ENCODE results near the gene FOXD2.
A peak's percentile ranks its signal among the peaks of the same experiment; 100 is the strongest.

The FOXD2 gene

GRCh38 chr1:47437447-47438164 is at the start of gene FOXD2:
TSS of gene FOXD2 (plus strand) at chr1:47438044. CDS start at chr1:47438136, 92 bp downstream.
- DNase-seq (ENCODE audit: low spot score in 2 of 2) (peak; percentile 95 to 99), ATAC-seq (ENCODE audit: low read depth) (peak; percentile 85)
- H3K36me3 Mint-ChIP-seq: no peaks in the 10 kb centered on the region
- no peak within 1 kb of the TSS for H3K27ac Mint-ChIP-seq
- peaks cover 7% of the 10 kb centered on the region for H3K27me3 Mint-ChIP-seq
- peak within 1 kb of the TSS; percentile 89 for H3K4me3 Mint-ChIP-seq
- H3K4me1 Mint-ChIP-seq: peaks cover 21% of the 10 kb centered on the region
- H3K9me3 Mint-ChIP-seq: no peaks in the 10 kb centered on the region

- ATAC-seq (ENCODE audit: low read depth): no peak
- peaks cover 2% of the 10 kb centered on the region for H3K36me3 Mint-ChIP-seq
- H3K9me3 Mint-ChIP-seq: no peaks in the 10 kb centered on the region
- H3K27ac Mint-ChIP-seq: no peak overlapping the region
- peaks cover 5% of the 10 kb centered on the region for H3K27me3 Mint-ChIP-seq
- peaks cover 6% of the 10 kb centered on the region for H3K4me1 Mint-ChIP-seq
- no peak overlapping the region for H3K4me3 Mint-ChIP-seq
- peak; percentile 16 to 22 for DNase-seq (ENCODE audit: low spot score in 2 of 2)
Observed at GRCh38 chr1:47388891-47389238, 49.0 kb upstream of the FOXD2 start.

GRCh38 chr1:47389731-47390130 is 48.1 kb upstream of the FOXD2 start:
- Mint-ChIP-seq H3K4me1 (peaks cover 6% of the 10 kb centered on the region), H3K4me3 (no peak overlapping the region), H3K36me3 (peaks cover 2% of the 10 kb centered on the region), H3K27ac (no peak overlapping the region), H3K27me3 (peaks cover 7% of the 10 kb centered on the region), H3K9me3 (no peaks in the 10 kb centered on the region)
- DNase-seq (ENCODE audit: low spot score in 2 of 2) (no peak), ATAC-seq (ENCODE audit: low read depth) (no peak)

GRCh38 chr1:47390843-47391242 is 47.0 kb upstream of the FOXD2 start:
- DNase-seq (ENCODE audit: low spot score in 2 of 2) (no peak), ATAC-seq (ENCODE audit: low read depth) (no peak)
- Mint-ChIP-seq H3K9me3 (no peaks in the 10 kb centered on the region), H3K27ac (no peak overlapping the region), H3K4me3 (no peak overlapping the region), H3K4me1 (peaks cover 6% of the 10 kb centered on the region), H3K36me3 (peaks cover 2% of the 10 kb centered on the region), H3K27me3 (peaks cover 11% of the 10 kb centered on the region)

GRCh38 chr1:47393141-47393540 is 44.7 kb upstream of the FOXD2 start:
- no peak overlapping the region for H3K4me3 Mint-ChIP-seq
- H3K4me1 Mint-ChIP-seq: peaks cover 6% of the 10 kb centered on the region

GRCh38 chr1:47395433-47395832 is 42.4 kb upstream of the FOXD2 start:
- no peak for DNase-seq (ENCODE audit: low spot score in 2 of 2)
- H3K36me3 Mint-ChIP-seq: peaks cover 1% of the 10 kb centered on the region
- no peak overlapping the region for H3K4me3 Mint-ChIP-seq
- no peak overlapping the region for H3K27ac Mint-ChIP-seq
- H3K4me1 Mint-ChIP-seq: peaks cover 3% of the 10 kb centered on the region
- no peaks in the 10 kb centered on the region for H3K9me3 Mint-ChIP-seq
- ATAC-seq (ENCODE audit: low read depth): no peak
- H3K27me3 Mint-ChIP-seq: peaks cover 13% of the 10 kb centered on the region

More at GRCh38 chr1:47393141-47393540, 44.7 kb upstream of the FOXD2 start:
- H3K27ac Mint-ChIP-seq: no peak overlapping the region
- peaks cover 1% of the 10 kb centered on the region for H3K36me3 Mint-ChIP-seq
- H3K27me3 Mint-ChIP-seq: peaks cover 14% of the 10 kb centered on the region
- DNase-seq (ENCODE audit: low spot score in 2 of 2) (no peak), ATAC-seq (ENCODE audit: low read depth) (no peak)
- H3K9me3 Mint-ChIP-seq: no peaks in the 10 kb centered on the region

- H3K4me3 Mint-ChIP-seq: no peak overlapping the region
- H3K27me3 Mint-ChIP-seq: peaks cover 12% of the 10 kb centered on the region
- DNase-seq (ENCODE audit: low spot score in 2 of 2) (no peak), ATAC-seq (ENCODE audit: low read depth) (no peak)
- H3K4me1 Mint-ChIP-seq: peaks cover 3% of the 10 kb centered on the region
- peaks cover 1% of the 10 kb centered on the region for H3K36me3 Mint-ChIP-seq
- no peak overlapping the region for H3K27ac Mint-ChIP-seq
- H3K9me3 Mint-ChIP-seq: no peaks in the 10 kb centered on the region
Observed at GRCh38 chr1:47396671-47397196, 41.1 kb upstream of the FOXD2 start.

- H3K4me1 Mint-ChIP-seq: peaks cover 3% of the 10 kb centered on the region
- no peaks in the 10 kb centered on the region for H3K9me3 Mint-ChIP-seq
- no peak overlapping the region for H3K27ac Mint-ChIP-seq
- peaks cover 12% of the 10 kb centered on the region for H3K27me3 Mint-ChIP-seq
- peak in 1 of 2 donors; percentile 9 for DNase-seq (ENCODE audit: low spot score in 2 of 2)
- peaks cover 1% of the 10 kb centered on the region for H3K36me3 Mint-ChIP-seq
- H3K4me3 Mint-ChIP-seq: no peak overlapping the region
- ATAC-seq (ENCODE audit: low read depth): peak; percentile 95
Observed at GRCh38 chr1:47399138-47399845, 38.6 kb upstream of the FOXD2 start.

- Mint-ChIP-seq H3K36me3 (peaks cover 1% of the 10 kb centered on the region), H3K4me1 (peaks cover 3% of the 10 kb centered on the region), H3K27me3 (peaks cover 12% of the 10 kb centered on the region), H3K4me3 (no peak overlapping the region), H3K27ac (no peak overlapping the region), H3K9me3 (no peaks in the 10 kb centered on the region)
- no peak for DNase-seq (ENCODE audit: low spot score in 2 of 2)
- no peak for ATAC-seq (ENCODE audit: low read depth)
Observed at GRCh38 chr1:47399846-47400155, 38.0 kb upstream of the FOXD2 start.

- H3K27me3 Mint-ChIP-seq: peaks cover 15% of the 10 kb centered on the region
- ATAC-seq (ENCODE audit: low read depth) (no peak), DNase-seq (ENCODE audit: low spot score in 2 of 2) (no peak)
- no peak overlapping the region for H3K4me3 Mint-ChIP-seq
- H3K9me3 Mint-ChIP-seq: no peaks in the 10 kb centered on the region
- no peak overlapping the region for H3K27ac Mint-ChIP-seq
- H3K36me3 Mint-ChIP-seq: peaks cover 1% of the 10 kb centered on the region
- peaks cover 3% of the 10 kb centered on the region for H3K4me1 Mint-ChIP-seq
Observed at GRCh38 chr1:47401761-47402160, 36.1 kb upstream of the FOXD2 start.

GRCh38 chr1:47402591-47402990 is 35.3 kb upstream of the FOXD2 start:
- Mint-ChIP-seq H3K27me3 (peaks cover 12% of the 10 kb centered on the region), H3K4me3 (no peak overlapping the region), H3K9me3 (no peaks in the 10 kb centered on the region), H3K4me1 (peaks cover 3% of the 10 kb centered on the region), H3K27ac (no peak overlapping the region), H3K36me3 (no peaks in the 10 kb centered on the region)
- ATAC-seq (ENCODE audit: low read depth) (no peak), DNase-seq (ENCODE audit: low spot score in 2 of 2) (no peak)

GRCh38 chr1:47403321-47403910 is 34.4 kb upstream of the FOXD2 start:
- H3K4me1 Mint-ChIP-seq: peaks cover 3% of the 10 kb centered on the region
- no peak overlapping the region for H3K27ac Mint-ChIP-seq
- no peaks in the 10 kb centered on the region for H3K9me3 Mint-ChIP-seq
- DNase-seq (ENCODE audit: low spot score in 2 of 2) (no peak), ATAC-seq (ENCODE audit: low read depth) (no peak)
- H3K27me3 Mint-ChIP-seq: peaks cover 12% of the 10 kb centered on the region
- no peaks in the 10 kb centered on the region for H3K36me3 Mint-ChIP-seq
- no peak overlapping the region for H3K4me3 Mint-ChIP-seq

- no peak overlapping the region for H3K4me3 Mint-ChIP-seq
- H3K27ac Mint-ChIP-seq: no peak overlapping the region
- H3K4me1 Mint-ChIP-seq: no peaks in the 10 kb centered on the region
- H3K27me3 Mint-ChIP-seq: peaks cover 15% of the 10 kb centered on the region
- DNase-seq (ENCODE audit: low spot score in 2 of 2) (no peak), ATAC-seq (ENCODE audit: low read depth) (no peak)
- no peaks in the 10 kb centered on the region for H3K9me3 Mint-ChIP-seq
- H3K36me3 Mint-ChIP-seq: no peaks in the 10 kb centered on the region
Observed at GRCh38 chr1:47405697-47406096, 32.1 kb upstream of the FOXD2 start.

GRCh38 chr1:47406966-47407365 is 30.9 kb upstream of the FOXD2 start:
- Mint-ChIP-seq H3K4me1 (no peaks in the 10 kb centered on the region), H3K27ac (no peak overlapping the region), H3K4me3 (no peak overlapping the region), H3K9me3 (no peaks in the 10 kb centered on the region), H3K36me3 (no peaks in the 10 kb centered on the region), H3K27me3 (peaks cover 13% of the 10 kb centered on the region)
- ATAC-seq (ENCODE audit: low read depth) (no peak), DNase-seq (ENCODE audit: low spot score in 2 of 2) (no peak)
